ENCODE results near the gene METRNL.

GRCh38 chr17:83109386-83109785 is 30.0 kb downstream of the METRNL start:
- TF ChIP-seq CTCF (IDR thresholded peaks at IDR 0.05; ENCODE audit: borderline replicate concordance, extremely low read depth, low read length, poor library complexity, severe bottlenecking) (no peak), EZH2 (IDR thresholded peaks at IDR 0.05; ENCODE audit: borderline replicate concordance, low read depth, low read length, severe bottlenecking) (no peak)

All from DND-41 (cell line).